Astrocyte (in vitro differentiated cells and primary cell): Measurements from ENCODE around the gene ANKRD12. TPM values are rescaled to one million over a fixed set of nuclear protein-coding genes. Genes with fewer than 3 reads are reported as not detected.

Experiments
- DNase-seq: peaks from one replicate; pipeline ENCODE4 v3.0.0-alpha.2; 2010; ENCODE audit warnings: low read depth
- FAIRE-seq: peaks from 2 replicates; lab custom pipeline; 2011; peaks lifted over from hg19 to GRCh38; lab: Jason Lieb, UNC
- H2AFZ ChIP-seq: 2 replicates; pipeline ENCODE4 v1.6.0; 2012; ENCODE audit warnings: low read depth, low read length, inconsistent platforms
- H3K27ac ChIP-seq: 2 replicates; pipeline ENCODE4 v1.5.1; 2011; ENCODE audit warnings: low read depth, low read length, inconsistent platforms
- H3K27me3 ChIP-seq: 2 replicates; pipeline ENCODE4 v1.6.0; 2011; ENCODE audit warnings: low read length, inconsistent platforms; ENCODE audit not compliant: insufficient read depth
- H3K36me3 ChIP-seq: 2 replicates; pipeline ENCODE4 v1.5.1; 2011; ENCODE audit warnings: low read length, inconsistent platforms; ENCODE audit not compliant: insufficient read depth
- H3K4me1 ChIP-seq: 2 replicates; pipeline ENCODE4 v1.5.1; 2011; ENCODE audit warnings: low read length, inconsistent platforms; ENCODE audit not compliant: insufficient read depth
- H3K4me2 ChIP-seq: 2 replicates; pipeline ENCODE4 v1.6.0; 2012; ENCODE audit warnings: low read length, inconsistent platforms
- H3K4me3 ChIP-seq: 2 replicates; pipeline ENCODE4 v1.5.1; 2011; ENCODE audit warnings: low read depth, mild to moderate bottlenecking, low read length, inconsistent platforms; ENCODE audit not compliant: insufficient read depth
- H3K79me2 ChIP-seq: 2 replicates; pipeline ENCODE4 v1.6.0; 2012; ENCODE audit warnings: mild to moderate bottlenecking, low read length, inconsistent platforms; ENCODE audit not compliant: insufficient read depth
- H3K9ac ChIP-seq: 2 replicates; pipeline ENCODE4 v1.6.0; 2012; ENCODE audit warnings: mild to moderate bottlenecking, low read length, inconsistent platforms
- H3K9me3 ChIP-seq: 2 replicates; pipeline ENCODE4 v1.5.1; 2012; ENCODE audit warnings: low read depth, mild to moderate bottlenecking, low read length, inconsistent platforms; ENCODE audit not compliant: insufficient read depth
- H4K20me1 ChIP-seq: 2 replicates; pipeline ENCODE4 v1.6.0; 2012; ENCODE audit warnings: low read length, inconsistent platforms; ENCODE audit not compliant: insufficient read depth
- H3K27ac Mint-ChIP-seq: one replicate; pipeline ENCODE4 v1.8.0; 2021; ENCODE audit warnings: mild to moderate bottlenecking, mixed read lengths; ENCODE audit not compliant: unreplicated experiment
- H3K27me3 Mint-ChIP-seq: one replicate; pipeline ENCODE4 v1.8.0; 2021; ENCODE audit warnings: low read depth, mixed read lengths; ENCODE audit not compliant: unreplicated experiment
- H3K36me3 Mint-ChIP-seq: one replicate; pipeline ENCODE4 v1.8.0; 2021; ENCODE audit warnings: low read depth, mixed read lengths; ENCODE audit not compliant: unreplicated experiment
- H3K4me1 Mint-ChIP-seq: one replicate; pipeline ENCODE4 v1.8.0; 2021; ENCODE audit warnings: low read depth, mixed read lengths; ENCODE audit not compliant: unreplicated experiment
- H3K4me3 Mint-ChIP-seq: one replicate; pipeline ENCODE4 v1.8.0; 2021; ENCODE audit warnings: mild to moderate bottlenecking, moderate library complexity, mixed read lengths; ENCODE audit not compliant: unreplicated experiment
- H3K9me3 Mint-ChIP-seq: one replicate; pipeline ENCODE4 v1.8.0; 2021; ENCODE audit warnings: mild to moderate bottlenecking, mixed read lengths; ENCODE audit not compliant: unreplicated experiment
- CTCF ChIP-seq: IDR thresholded peaks from 2 replicates; pipeline ENCODE4 v1.5.1; 2011; ENCODE audit warnings: low read depth, mild to moderate bottlenecking, inconsistent platforms, low read length, moderate library complexity; ENCODE audit not compliant: insufficient read depth
- EZH2 ChIP-seq: IDR thresholded peaks from 2 replicates; pipeline ENCODE4 v1.6.1; 2012; ENCODE audit warnings: mild to moderate bottlenecking, low read length, inconsistent platforms; ENCODE audit not compliant: insufficient read depth
- total RNA-seq: library from RNA; stranded (reverse); gene quantifications from 2 replicates; pipeline ENCODE4 v1.2.1, GENCODE V29; 2021

Gene ANKRD12
- total RNA-seq, 1 donor from 2014 or later = 24.4 TPM

- Mint-ChIP-seq H3K4me1 (peaks cover 7% of the 10 kb centered on the region), H3K4me3 (no peak overlapping the region), H3K36me3 (peaks cover 6% of the 10 kb centered on the region), H3K27me3 (peaks cover 5% of the 10 kb centered on the region), H3K9me3 (peaks cover 5% of the 10 kb centered on the region), H3K27ac (no peak overlapping the region)
- no peak overlapping the region for H2AFZ ChIP-seq
- no peak overlapping the region for H3K27ac ChIP-seq
- no peaks in the 10 kb centered on the region for H3K27me3 ChIP-seq
- DNase-seq (no peak), FAIRE-seq (no peak)
- no peak overlapping the region for H3K4me2 ChIP-seq
- no peaks in the 10 kb centered on the region for H3K36me3 ChIP-seq
- no peaks in the 10 kb centered on the region for H3K79me2 ChIP-seq
- no peak overlapping the region for H3K4me3 ChIP-seq
- peaks cover 7% of the 10 kb centered on the region for H3K4me1 ChIP-seq
- TF ChIP-seq EZH2 (no peak), CTCF (no peak)
- H4K20me1 ChIP-seq = no peaks in the 10 kb centered on the region
- no peaks in the 10 kb centered on the region for H3K9me3 ChIP-seq
- no peak overlapping the region for H3K9ac ChIP-seq
Observed at GRCh38 chr18:9322744-9323143, 186.2 kb downstream of the ANKRD12 start.

- Histone ChIP-seq H3K4me2 (no peak overlapping the region), H3K9ac (no peak overlapping the region), H3K4me3 (no peak overlapping the region), H3K4me1 (peaks cover 7% of the 10 kb centered on the region), H3K27ac (no peak overlapping the region), H3K36me3 (no peaks in the 10 kb centered on the region), H3K79me2 (no peaks in the 10 kb centered on the region), H3K9me3 (no peaks in the 10 kb centered on the region), H4K20me1 (no peaks in the 10 kb centered on the region), H2AFZ (no peak overlapping the region), H3K27me3 (no peaks in the 10 kb centered on the region)
- H3K4me3 Mint-ChIP-seq = no peak overlapping the region
- peaks cover 5% of the 10 kb centered on the region for H3K27me3 Mint-ChIP-seq
- peak overlapping the region; percentile 30 for H3K27ac Mint-ChIP-seq
- TF ChIP-seq EZH2 = no peak
- TF ChIP-seq CTCF = no peak
- FAIRE-seq (no peak), DNase-seq (peak; percentile 93)
- peaks cover 7% of the 10 kb centered on the region for H3K4me1 Mint-ChIP-seq
- peaks cover 6% of the 10 kb centered on the region for H3K36me3 Mint-ChIP-seq
- peaks cover 12% of the 10 kb centered on the region for H3K9me3 Mint-ChIP-seq
Observed at GRCh38 chr18:9323750-9324445, 187.3 kb downstream of the ANKRD12 start.

GRCh38 chr18:9325716-9326115 lies 189.1 kb downstream of the ANKRD12 start:
- Mint-ChIP-seq H3K9me3 (peaks cover 14% of the 10 kb centered on the region), H3K4me3 (no peak overlapping the region), H3K36me3 (peaks cover 1% of the 10 kb centered on the region), H3K27me3 (peaks cover 5% of the 10 kb centered on the region), H3K4me1 (peaks cover 7% of the 10 kb centered on the region), H3K27ac (no peak overlapping the region)
- Histone ChIP-seq H3K4me2 (no peak overlapping the region), H3K27ac (no peak overlapping the region), H3K4me1 (peaks cover 7% of the 10 kb centered on the region), H3K27me3 (no peaks in the 10 kb centered on the region), H4K20me1 (no peaks in the 10 kb centered on the region), H3K9me3 (no peaks in the 10 kb centered on the region), H3K79me2 (no peaks in the 10 kb centered on the region), H3K4me3 (no peak overlapping the region), H3K36me3 (no peaks in the 10 kb centered on the region), H2AFZ (no peak overlapping the region), H3K9ac (no peak overlapping the region)
- FAIRE-seq = no peak
- no peak for DNase-seq
- TF ChIP-seq CTCF (no peak), EZH2 (no peak)
